IPS-18c (cell line): Measurements from ENCODE around the gene TBXA2R.
"Not testable (repeated sequence)": the region's sequence is repeated elsewhere in the genome, so short reads cannot be mapped to it uniquely, and the experiment has no call there.

Source experiments
- H3K4me3 ChIP-seq: 2 replicates; pipeline ENCODE4 v1.7.0; 2013; ENCODE audit warnings: low read depth, mild to moderate bottlenecking, low read length, moderate library complexity; ENCODE audit not compliant: insufficient read depth
- H3K9me3 ChIP-seq: one replicate; pipeline ENCODE4 v1.6.1; 2013; ENCODE audit warnings: mild to moderate bottlenecking, low read length, moderate library complexity; ENCODE audit not compliant: control insufficient read depth, insufficient read depth

The TBXA2R gene

DNA sequence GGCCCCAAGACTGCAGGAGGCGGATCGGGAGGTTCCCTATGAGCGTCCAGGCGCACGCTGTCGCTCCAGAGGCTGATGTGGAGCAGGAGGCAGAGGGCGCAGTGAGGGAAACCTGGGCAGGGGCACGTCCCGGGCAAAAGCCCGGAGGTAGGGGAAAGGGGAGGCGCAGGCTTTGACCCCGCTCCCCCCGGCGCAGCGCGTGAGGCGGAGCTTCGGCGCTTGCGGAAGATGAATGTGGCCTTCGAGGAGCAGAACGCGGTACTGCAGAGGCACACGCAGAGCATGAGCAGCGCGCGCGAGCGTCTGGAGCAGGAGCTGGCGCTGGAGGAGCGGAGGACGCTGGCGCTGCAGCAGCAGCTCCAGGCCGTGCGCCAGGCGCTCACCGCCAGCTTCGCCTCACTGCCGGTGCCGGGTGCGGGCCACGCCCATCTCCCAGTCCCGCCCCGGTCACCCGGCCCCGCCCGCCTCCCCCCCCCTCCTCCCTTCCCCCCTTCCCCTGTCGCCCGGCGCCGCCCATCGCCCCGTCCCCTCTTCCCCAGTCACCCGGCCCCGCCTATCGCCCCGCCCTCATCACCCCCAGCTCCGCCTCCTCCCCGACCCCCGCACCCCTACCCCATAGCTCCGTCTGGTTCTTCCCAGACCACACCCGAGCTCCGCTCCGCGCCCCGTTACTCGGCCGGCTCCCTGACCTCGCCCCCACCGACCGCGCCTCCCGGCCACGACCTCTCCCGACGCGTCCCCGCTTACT is 29.8 kb downstream of the TBXA2R start:
- Histone ChIP-seq H3K4me3 (peak overlapping the region; percentile 65), H3K9me3 (no peaks in the 10 kb centered on the region)

DNA sequence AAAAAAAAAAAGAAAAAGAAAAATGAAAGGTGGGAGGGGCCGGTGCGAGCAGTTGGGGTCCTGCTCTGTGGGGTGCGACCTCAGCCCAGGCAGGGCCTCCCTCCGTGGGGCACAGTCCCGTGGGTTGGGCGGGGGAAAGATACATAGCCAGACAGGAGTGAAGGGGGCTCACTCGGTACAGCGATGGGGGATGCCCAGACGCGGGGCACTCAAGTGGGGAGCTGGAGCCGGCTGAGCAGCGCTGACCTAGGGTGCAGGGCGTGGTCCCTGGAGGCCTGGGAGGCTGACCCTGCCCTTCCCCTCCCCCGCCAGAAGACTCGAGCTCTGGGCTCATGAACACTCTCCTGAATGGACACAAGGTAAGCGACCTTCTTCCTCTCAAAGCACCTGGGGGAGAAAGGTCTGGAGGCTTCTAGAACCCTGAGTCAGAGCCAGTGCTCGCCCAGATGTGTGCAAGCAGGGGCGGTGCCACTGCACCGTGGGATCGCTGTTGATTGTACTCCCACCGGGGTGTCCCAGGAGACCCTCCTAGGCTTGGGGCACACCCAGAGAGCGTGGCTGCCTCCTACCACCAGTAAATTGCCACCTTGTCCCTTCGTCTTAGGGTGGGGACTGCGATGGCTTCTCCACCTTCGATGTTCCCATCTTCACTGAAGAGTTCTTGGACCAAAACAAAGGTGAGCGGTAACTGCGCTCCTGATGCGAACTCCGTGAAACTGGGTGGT is 30.6 kb downstream of the TBXA2R start:
- Histone ChIP-seq H3K9me3 (no peaks in the 10 kb centered on the region), H3K4me3 (peak overlapping the region; percentile 65)

- Histone ChIP-seq H3K4me3 (no peak overlapping the region), H3K9me3 (no peaks in the 10 kb centered on the region)
Observed at GRCh38 chr19:3575260-3575741, 31.4 kb downstream of the TBXA2R start.

GRCh38 chr19:3573858-3574637 is 32.6 kb downstream of the TBXA2R start:
- H3K9me3 ChIP-seq, result no peaks in the 10 kb centered on the region
- H3K4me3 ChIP-seq, result peak overlapping the region; percentile 92; the same call in 1 of the 2 replicates

GRCh38 chr19:3573162-3573857 is 33.4 kb downstream of the TBXA2R start:
- H3K9me3 ChIP-seq, result no peaks in the 10 kb centered on the region
- peak overlapping the region; percentile 92 for H3K4me3 ChIP-seq

DNA sequence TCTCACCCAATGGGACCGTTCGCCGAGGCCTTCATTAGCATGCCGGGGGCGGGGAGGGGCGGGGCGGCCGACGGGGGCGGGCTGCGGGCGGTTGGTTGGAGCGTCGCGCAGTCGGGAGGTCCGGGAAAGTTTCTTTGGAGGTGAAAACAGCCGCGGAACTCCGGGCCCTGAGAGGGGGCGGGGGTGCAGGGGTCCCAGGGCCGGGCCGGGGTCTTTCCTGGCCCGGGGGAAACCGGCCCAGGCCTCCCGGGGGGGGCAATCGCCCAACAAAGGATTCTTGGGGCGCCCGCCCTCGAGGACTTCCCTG is 33.9 kb downstream of the TBXA2R start, which contains the start of gene HMG20B:
Gene HMG20B, plus strand, starts transcription at position 90 of the 307 bp plus-strand sequence. CDS start 366 bp downstream, outside the sequence.
- Histone ChIP-seq H3K4me3 (peak within 1 kb of the TSS; percentile 92), H3K9me3 (no peaks in the 10 kb centered on the region)

DNA sequence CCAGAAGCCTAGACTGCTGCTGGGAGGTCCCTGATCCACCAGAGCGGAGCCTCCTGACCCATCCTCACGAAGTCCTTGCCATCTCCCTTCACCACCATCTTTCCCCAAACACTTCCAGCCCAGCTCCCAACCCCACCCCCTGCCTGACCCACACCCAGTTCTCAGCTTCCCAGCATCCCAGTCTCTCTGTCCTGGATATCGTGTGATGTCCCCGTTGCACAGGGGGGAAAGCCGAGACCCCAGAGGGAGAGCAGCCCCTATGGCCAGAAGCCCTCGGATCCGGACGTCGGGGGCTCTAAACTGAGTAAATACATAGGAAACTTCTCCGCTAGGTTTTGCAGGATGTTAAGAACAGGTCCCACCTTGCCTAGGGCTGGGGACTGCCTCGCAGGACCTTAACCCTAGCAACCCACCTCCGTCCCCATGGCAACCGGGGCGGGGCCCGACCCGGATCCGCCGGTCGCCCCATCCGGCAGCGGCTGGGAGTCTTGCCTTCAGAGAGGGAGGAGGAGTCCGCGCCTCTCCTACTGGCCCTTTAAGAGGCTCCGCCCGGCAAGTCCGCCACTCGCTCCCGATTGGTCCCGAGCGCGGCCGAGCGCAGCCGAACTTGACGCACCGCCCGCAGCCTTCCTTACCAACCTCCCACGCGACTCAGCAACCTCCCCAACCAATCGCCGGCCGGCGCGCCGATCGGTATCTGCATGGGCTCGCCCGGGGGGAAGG is 34.4 kb downstream of the TBXA2R start:
- peak overlapping the region; percentile 15; the same call in 1 of the 2 replicates for H3K4me3 ChIP-seq

GRCh38 chr19:3570606-3571011 is 36.1 kb downstream of the TBXA2R start:
- Histone ChIP-seq H3K4me3 (no peak overlapping the region), H3K9me3 (no peaks in the 10 kb centered on the region)

More for the DNA sequence above, 34.4 kb downstream of the TBXA2R start:
- no peaks in the 10 kb centered on the region for H3K9me3 ChIP-seq

DNA sequence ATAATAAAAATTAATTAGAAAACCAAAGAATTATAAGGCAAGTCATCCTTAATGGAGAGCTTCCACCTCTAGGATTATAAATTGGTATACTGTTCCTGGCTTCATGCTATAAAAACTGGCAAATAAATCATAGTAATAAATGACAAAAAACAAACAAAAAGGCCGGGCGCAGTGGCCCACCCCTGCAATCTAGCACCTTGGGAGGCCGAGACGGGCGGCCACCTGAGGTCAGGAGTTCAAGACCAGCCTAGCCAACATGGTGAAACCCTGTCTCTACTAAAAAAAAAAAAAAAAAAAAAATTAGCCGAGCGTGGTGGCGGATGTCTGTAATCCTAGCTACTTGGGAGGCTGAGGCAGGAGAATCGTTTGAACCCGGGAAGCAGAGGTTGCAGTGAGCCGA is 36.6 kb downstream of the TBXA2R start:
- not testable (repeated sequence) for H3K9me3 ChIP-seq, H3K4me3 ChIP-seq

- Histone ChIP-seq H3K4me3 (no peak overlapping the region), H3K9me3 (peaks cover 2% of the 10 kb centered on the region)
Observed at GRCh38 chr19:3565139-3565538, 41.5 kb downstream of the TBXA2R start.

GRCh38 chr19:3563709-3564524 is 42.8 kb downstream of the TBXA2R start:
- Histone ChIP-seq H3K4me3 (no peak overlapping the region), H3K9me3 (peaks cover 2% of the 10 kb centered on the region)

GRCh38 chr19:3557461-3558248 is 49.0 kb downstream of the TBXA2R start, which contains the start of gene MFSD12:
Gene MFSD12 (minus strand): TSS chr19:3557586. CDS start chr19:3557403, 183 bp downstream.
- no peaks in the 10 kb centered on the region for H3K9me3 ChIP-seq
- peak within 1 kb of the TSS; percentile 79 for H3K4me3 ChIP-seq

GRCh38 chr19:3556978-3557460 is 49.7 kb downstream of the TBXA2R start:
- H3K4me3 ChIP-seq, result peak overlapping the region; percentile 77

GRCh38 chr19:3556423-3556977 is 50.2 kb downstream of the TBXA2R start:
- Histone ChIP-seq H3K9me3 (no peaks in the 10 kb centered on the region), H3K4me3 (peak overlapping the region; percentile 77)

More at GRCh38 chr19:3556978-3557460, 49.7 kb downstream of the TBXA2R start:
- H3K9me3 ChIP-seq, result no peaks in the 10 kb centered on the region
